GM18867 (cell line): Measurements from ENCODE around the gene GPRC6A.

Source experiments
- ATAC-seq: cut with Tn5 transposase; IDR thresholded peaks from one replicate; pipeline ENCODE4 v1.9.1; 2021; ENCODE audit warnings: mild to moderate bottlenecking, moderate library complexity; ENCODE audit not compliant: unreplicated experiment

GPRC6A gene

GRCh38 chr6:116783852-116784251 is 45.0 kb downstream of the GPRC6A start:
- ATAC-seq = no peak

GRCh38 chr6:116779573-116780164 is 49.2 kb downstream of the GPRC6A start:
- ATAC-seq = peak; percentile 74

GRCh38 chr6:116773886-116774285 is 55.0 kb downstream of the GPRC6A start:
- ATAC-seq = no peak

- no peak for ATAC-seq
Observed at GRCh38 chr6:116772450-116772849, 56.4 kb downstream of the GPRC6A start.

- no peak for ATAC-seq
Observed at GRCh38 chr6:116767715-116768114, 61.2 kb downstream of the GPRC6A start.

GRCh38 chr6:116766506-116767176 is 62.2 kb downstream of the GPRC6A start:
- ATAC-seq = no peak

- no peak for ATAC-seq
Observed at GRCh38 chr6:116764961-116765841, 63.7 kb downstream of the GPRC6A start, which contains the start of gene FAM162B. FAM162B (minus strand) TSS chr6:116765719; CDS start chr6:116765576, 143 bp downstream.

GRCh38 chr6:116764629-116764960 is 64.3 kb downstream of the GPRC6A start:
- ATAC-seq = no peak

- ATAC-seq = no peak
Observed at GRCh38 chr6:116763906-116764628, 64.8 kb downstream of the GPRC6A start.

GRCh38 chr6:116763048-116763447 is 65.8 kb downstream of the GPRC6A start:
- ATAC-seq = no peak

GRCh38 chr6:116762235-116762634 is 66.6 kb downstream of the GPRC6A start:
- ATAC-seq = no peak

GRCh38 chr6:116761779-116762178 is 67.1 kb downstream of the GPRC6A start:
- ATAC-seq = no peak

- no peak for ATAC-seq
Observed at GRCh38 chr6:116745176-116745575, 83.7 kb downstream of the GPRC6A start.
